Activated CD4-positive, alpha-beta T cell treated with anti-CD3 and anti-CD28 coated beads, Interleukin-2, Interleukin-6, amounts not matched to agents 100 ng/mL and 50 ng/mL, durations not matched to agents 16 hours and 8 hours (primary cell): ENCODE measurements around the gene SESN1.

Source experiments
- DNase-seq: peaks from one replicate; pipeline ENCODE4 v3.0.0-alpha.2; 2020

The SESN1 gene

DNA sequence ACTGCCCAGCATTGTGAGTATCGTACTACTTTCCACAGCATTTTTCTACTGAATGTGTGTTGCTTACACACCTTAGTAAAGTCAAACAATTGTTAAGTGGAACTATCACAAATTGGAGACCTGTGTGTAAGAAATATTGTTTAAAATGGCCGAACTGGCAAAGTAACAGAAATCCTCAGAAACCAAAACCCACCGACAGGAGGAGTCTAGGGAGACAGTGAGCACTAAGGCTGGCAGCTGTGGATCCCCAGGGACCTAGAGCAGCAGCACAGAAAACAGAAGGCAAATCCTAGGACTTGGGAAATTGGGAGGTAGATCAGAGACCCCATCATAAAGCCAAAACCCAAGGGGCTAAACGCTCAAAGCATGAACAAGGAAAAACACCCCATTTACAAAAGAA is 69.9 kb downstream of the SESN1 start:
- DNase-seq = no peak

DNA sequence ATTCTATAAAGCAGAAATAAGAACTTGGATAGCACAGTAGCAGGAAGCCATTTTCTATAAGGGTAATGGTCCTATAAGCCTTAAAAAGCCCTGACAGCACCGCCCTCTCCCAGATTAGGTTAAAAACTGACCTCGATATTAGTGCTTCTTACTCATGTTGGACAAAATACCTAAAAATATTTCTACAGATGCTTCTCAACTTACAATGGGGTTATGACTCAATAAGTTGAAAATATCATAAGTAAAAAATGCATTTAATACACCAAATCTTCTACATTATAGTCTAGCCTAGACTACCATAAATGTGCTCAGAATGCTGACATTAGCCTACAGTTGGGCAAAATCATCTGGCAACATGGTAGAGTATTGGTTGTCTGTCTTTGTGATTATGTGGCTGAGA is 70.3 kb downstream of the SESN1 start:
- no peak for DNase-seq

DNA sequence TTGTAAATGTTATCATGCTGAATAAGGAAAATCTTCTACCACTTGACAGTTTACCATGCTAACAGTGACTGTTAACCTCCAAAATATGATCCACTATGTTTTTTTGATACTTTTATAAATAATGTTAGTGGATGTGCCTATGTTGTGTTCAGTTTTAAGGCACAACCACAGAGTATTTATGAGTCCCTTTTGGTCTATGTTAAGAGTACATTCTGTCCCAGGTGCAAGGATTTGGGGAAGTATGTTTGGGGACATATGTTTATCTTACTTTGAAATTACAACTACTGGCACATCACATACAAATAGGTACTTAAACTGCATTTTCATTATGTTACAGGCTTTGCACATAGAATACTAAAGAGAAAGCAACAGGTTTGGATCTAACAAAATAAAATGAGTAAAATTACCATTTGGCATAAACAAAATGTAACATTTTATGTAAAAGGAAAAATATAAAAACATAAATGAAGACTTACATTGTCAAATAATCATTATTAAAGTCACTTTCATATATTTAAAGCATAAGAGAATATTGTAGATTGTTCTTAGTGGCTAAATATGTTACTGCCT is 71.2 kb downstream of the SESN1 start:
- DNase-seq = no peak

DNA sequence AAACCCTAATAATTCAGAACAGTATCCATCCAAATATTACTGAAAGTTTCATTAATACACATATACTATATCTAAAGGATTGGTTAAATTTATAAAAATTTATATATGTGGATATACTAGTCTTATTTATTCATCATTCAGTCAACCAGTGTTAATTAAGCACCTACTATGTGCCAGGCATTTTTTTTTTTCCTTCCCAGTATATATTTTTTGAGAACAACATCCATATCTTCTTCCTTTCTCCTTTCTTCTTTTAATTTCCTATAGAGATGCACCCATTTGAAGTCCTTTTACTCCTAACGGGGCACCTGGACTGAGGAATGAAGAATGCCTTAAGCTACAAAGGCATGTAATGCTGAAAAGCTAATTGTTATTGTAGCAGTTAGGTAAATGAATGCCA is 72.8 kb downstream of the SESN1 start:
- no peak for DNase-seq

DNA sequence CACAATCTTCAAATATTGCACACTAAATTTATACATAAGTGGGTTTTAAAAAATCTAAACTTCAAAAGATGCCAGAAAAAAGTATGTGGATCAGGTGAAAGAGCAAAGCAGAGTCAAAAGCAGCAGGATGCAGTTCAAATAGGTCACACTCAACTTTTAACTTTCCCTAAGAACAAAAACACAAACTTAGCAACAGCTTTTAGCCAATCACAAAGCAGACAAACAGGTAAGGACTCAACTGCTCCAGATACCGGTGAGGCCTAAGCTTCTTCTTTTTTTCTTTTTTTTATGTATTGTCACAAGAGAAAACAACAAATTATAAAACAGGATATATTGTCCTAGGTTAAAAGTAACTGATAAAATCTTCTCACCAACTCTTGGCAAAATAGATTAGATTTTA is 74.7 kb downstream of the SESN1 start:
- no peak for DNase-seq

DNA sequence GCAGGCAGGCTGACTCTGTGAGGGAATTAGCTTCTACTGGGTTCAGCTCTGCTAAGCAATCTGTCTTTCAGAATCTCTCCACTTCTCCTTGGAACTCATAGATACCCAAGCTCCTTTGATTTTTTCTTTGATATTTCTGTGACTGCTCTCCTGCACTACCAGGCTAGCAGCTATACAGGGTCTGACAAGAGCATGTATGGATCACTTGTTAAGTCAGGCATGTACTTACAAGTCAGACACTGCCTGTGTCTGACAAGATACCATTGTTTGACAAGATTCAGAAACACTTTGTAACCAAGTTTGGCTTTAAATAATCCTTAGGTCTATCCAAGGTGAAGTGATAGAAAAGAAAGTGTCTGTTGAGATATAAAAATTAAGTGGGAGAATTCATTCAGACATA is 79.5 kb downstream of the SESN1 start:
- no peak for DNase-seq

DNA sequence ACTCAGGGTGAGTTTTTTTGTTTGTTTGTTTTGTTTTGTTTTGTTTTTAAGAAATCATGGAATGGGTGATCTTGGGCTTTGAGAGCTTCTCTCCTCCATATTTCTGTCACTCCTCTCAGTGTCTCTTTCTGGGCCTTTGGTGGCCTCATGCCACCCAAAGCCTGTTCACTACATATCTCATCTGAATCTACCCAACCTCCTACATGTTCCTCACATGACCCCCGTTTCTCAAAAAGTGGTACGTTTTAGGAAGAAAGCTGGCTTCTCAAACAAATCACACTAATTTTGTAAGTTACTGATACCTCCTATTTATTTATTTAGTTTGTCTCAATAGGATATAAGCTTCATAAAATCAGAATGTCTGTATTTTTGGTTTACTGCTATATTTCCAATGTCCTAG is 80.0 kb downstream of the SESN1 start:
- no peak for DNase-seq

DNA sequence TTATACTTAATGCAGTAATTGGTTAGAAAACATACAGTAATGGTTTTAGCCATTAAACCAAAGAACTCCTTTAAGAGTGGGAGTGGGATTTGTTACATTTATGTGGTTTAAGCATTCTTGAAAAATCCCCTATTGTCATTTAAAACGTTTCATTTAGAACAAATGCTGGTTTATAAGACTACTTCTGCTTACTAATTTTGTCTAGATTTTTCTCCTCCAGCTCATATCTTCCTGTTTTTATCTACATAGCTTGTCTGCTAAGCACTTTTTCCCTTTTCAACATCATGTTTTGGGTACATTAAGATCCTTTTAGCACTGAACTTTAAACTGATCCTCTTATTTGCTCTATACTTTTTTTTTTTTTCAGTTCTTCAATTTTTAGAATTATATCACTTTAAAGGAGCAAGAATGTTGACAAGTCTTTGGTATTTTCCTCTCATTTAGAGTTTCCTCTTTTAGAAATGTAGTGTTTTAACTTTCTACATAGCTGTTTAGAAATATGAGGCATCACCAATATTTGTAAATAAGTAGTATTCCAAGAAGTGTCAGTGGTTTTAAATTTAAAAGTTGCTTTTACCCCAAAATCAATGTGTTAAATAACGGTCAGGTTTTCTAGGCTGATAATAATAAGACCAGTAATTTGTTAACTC is 80.9 kb downstream of the SESN1 start:
- no peak for DNase-seq

DNA sequence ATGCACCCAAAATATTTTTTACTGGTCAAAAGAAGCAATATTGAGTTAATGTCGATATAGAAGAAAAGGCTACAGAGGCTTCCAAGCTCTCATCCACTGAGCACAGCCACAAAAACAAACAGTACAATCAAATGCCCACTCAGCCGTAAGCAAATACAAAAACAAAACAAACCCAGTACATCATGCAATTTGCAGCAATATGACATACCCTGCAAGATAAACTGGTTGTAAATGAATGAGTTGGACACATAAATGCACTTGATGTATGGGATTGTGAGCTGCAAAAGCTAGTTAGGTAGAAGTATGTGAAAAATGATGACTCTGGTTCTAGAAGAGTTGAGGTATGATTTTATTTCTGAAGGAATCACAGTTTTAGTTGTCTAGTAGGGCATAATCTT is 83.9 kb downstream of the SESN1 start:
- no peak for DNase-seq

DNA sequence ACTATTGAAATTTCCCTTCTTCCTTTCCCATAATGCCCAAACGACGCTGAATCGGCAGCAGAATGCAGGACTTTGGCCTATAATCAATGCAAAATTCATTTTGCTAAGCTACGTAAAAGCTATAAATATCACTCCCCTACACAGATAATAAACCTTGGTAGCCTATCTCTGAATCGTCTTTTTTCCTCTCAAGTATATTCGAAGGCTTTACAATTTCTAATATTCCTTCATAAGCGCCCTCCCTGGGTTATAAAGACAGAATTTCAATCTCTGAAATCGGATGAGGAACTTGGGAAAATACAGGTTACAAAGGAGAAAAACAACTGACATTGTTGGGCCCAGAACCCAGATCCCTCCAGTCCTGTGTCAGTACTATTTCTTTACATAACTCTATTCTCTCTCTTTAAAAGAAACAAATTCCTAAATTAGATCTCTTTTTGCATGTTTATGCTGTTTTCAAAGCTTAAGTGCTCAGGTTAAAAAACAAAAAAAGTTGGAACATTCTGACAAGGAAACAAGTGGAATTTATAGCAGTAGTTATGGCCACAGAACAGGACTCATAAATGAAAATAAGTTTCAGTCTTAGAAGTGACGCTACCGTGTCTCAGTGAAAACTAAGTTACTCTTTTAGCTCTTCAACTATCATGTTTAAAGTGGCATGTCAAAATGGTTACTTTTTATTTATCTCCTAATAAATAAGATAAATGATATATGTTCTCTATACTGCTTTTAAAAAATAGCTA is 84.5 kb downstream of the SESN1 start:
- no peak for DNase-seq

DNA sequence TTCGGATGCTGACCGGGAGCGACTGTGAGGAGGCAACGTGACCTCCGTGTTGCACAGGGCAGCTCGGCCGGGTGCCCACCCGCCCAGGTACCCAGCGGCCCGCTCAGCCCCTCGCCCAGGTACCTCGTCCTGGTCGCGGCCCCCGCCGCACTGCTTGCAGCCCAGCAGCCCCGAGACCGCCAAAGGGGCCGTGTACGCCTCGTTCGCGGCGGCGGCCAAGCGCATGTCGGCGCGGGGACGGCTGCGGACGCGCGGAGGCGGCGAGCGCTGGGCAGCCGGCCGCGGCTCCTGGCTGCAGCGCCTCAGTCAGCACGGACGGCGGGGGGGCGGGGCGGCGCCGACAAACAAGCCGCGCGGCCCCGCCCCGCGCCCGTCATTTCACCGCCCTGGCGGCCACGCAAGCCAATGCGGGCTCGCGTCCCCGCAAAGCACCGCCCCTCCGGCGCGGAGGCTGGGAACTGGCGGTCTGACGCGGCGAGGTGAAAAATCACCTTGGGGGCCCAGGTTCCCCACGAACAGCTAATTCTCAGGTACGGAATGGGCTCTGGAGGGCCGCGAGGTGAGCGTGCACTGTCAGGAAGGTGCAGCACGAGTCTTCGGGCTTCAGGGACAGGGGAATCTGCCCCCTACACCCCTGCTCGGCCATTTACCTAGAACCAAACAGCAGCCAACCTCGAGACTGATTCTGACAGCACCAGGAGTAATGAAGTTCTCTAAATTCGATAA is 85.2 kb downstream of the SESN1 start:
- DNase-seq = peak; percentile 92

DNA sequence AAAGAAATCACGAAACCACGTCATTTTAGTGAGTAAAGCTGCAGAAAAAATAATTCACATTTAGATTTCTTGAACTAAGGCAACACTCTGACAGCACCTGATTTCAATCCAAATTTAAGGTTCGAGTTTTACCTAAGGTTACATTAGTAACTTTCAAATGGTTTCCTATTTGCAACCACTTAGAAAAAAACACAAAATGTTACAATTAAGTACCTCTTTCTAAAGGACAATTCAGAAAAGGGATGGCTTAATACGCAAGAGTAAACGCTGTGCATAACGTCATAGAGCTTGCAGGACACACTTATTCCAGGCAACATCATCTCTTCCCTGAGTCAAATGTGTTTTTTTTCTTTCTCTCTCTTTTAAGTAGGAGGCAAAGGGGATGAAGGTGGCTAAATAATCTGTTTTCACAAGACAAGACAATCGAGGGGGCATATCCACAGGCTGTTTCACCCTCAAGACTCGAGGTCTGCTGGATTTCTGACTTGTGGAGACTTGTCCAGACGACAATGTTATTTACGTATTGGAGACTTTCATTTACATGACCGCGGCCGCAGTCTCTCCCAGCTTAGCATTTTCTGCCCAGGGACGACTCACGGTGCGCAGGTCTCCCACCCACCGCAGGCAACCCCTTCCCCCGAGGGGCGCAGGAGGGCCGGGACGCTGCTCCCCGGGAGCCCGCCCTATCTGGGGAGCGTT is 86.0 kb downstream of the SESN1 start:
- DNase-seq = peak; percentile 15

DNA sequence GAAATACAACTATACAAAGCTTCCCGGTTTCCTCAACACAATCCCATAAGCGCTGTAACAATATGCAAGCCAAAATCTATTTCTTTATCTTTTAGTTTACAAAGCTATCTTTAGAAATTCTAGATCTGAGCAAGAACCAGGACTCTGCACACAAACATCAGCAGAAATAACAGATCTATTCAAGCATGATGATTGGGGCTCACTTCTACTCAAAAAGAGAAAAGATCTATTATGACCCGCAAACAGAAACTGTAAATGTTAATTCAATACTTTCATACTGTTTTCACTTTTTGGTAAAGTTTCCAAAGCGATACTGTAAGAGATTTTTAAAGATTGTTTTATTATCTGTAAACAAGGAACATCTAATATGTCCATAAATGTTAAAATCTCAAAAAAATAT is 86.6 kb downstream of the SESN1 start:
- DNase-seq = no peak

DNA sequence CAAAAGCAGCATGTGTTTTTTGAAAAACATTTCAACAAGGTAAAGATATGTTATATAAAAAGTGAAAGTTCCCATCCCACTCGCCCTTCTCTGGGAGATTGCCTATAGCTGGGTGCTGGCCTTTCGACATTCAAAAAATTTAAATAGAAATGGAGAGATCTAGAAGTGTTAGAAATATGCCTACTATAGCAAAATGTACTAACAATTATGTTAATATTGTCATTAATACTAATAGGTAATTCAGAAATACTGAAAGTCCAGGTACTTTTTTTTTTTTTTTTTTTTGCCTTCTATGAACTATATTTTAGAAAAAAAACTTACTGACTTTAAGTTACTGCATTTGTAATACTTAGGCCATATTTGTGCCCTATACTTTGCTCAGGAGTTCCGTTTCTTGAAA is 87.1 kb downstream of the SESN1 start:
- DNase-seq = no peak

DNA sequence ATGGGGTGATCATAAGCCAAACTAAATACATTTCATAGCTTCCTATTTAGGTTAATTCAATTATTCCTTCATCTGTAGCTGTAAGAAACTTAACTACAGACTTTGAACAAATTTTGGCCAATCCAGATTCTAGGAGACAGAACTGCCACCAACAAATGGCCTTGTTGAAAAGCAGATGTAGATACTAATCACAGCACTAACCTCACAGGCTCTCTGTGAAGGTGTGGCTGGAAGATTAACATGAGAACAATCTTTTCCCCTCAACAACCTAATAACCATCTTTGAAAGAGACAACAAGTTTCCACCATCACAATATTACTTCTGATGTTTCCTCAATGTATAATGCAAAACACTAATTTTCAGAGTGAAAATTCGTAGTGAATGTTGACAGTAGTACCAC is 87.8 kb downstream of the SESN1 start:
- DNase-seq = no peak

DNA sequence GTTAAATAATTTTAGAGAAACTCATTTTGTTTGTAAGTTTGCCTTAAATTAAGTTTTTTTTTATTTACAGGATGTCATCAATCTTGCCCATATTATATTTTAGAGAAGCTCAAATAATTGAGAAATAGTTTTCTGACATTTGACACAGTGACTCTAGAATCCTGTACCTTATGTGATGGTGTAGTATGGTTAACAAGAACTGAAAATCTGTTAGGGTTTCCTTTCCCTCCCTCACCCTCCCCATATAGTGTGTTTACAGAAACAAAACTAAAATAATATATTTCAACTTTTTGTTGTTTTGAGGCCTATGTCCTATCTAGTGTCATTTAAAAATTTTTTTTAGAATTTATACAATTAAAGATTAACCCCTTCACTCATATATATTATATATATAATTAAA is 91.8 kb downstream of the SESN1 start:
- no peak for DNase-seq

DNA sequence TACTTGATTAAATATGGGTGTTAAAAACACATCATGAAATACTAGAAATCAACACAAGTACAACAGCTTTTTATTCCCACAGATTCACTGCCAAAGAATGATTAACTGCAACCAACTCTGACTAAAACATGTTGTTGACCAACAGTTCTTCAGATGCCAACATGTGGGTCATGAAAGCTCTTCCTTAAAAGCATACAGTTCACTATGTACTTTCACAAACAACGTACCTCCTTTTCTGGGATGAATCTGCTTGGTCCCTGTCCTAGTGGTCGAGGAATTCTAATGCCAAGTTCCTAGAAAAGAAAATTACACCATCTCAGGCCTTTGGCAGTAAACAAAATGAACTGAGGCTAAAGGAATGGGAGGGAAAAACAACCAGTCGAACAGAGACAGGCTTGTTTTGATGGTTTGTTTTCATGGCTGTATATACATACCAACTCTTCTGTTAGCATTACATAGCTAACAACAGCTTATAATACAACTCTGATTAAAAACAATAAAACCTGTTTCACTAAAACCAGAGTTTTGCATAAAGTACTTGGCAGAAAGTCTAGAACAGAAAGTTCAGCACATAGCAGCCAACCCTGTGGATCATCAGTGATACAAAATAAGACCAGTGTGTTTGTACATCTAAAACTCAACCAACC is 92.5 kb downstream of the SESN1 start:
- DNase-seq = no peak

DNA sequence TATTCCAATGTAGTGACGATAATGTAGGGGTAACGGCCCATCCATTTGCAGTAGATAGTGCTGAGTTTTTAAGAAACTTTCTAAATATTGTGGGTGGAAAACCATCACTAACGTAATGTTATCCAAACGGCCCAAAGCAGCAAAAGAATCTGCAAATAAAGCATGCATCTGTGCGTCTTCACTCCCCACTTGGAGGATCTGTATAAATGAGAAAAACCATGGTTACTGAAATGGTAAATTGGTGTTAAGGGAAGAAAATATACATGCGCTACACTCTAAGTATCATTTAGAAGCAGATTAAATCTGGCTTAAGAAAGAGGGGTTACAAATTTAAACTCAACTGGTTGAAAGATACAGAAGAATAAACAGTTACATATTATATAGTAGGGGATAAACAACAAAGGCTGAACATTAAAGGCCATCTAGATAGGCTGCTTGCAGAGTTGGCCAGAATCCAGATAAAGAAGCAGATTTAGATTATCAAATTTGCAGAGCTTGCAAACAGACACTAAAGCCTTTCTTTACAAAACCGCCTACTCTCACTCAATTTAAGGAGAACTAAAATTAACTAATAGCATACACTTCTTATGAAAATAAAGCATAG is 93.3 kb downstream of the SESN1 start:
- no peak for DNase-seq

DNA sequence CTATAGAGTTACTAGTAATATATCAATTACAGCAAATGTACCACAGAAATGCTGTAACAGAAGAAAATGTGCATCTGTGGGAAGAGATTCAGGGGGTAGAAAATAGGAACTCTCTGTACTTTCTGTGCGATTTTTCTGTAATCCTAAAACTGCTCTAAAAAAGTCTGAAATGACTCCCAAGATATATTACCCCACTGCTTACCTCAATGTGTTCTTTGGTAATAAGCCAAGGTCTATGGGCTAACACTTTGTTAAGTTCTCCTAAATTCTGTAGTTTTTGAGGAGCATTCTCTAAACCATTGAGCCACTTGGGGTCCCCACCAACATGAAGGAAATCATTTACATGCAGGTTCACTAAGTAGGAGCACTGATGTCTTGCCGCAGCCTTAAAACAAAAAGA is 94.4 kb downstream of the SESN1 start:
- DNase-seq = no peak

DNA sequence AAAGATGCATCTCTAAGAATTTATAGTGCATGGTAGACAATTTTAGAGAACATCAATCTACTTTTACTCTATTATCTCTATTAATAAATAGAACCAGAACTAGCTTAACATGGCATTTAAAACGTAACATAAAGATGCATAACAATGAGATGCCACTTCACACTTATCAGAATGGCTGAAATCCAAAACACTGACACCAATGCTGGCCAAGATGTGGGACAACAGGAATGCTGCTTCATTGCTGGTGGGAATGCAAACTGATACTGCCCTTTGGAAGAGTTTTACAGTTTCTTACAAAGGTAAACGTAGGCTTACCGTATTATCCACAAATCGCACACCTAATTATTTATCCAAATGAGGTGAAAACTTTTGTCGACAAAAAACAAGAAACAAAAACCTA is 95.2 kb downstream of the SESN1 start:
- DNase-seq = no peak

DNA sequence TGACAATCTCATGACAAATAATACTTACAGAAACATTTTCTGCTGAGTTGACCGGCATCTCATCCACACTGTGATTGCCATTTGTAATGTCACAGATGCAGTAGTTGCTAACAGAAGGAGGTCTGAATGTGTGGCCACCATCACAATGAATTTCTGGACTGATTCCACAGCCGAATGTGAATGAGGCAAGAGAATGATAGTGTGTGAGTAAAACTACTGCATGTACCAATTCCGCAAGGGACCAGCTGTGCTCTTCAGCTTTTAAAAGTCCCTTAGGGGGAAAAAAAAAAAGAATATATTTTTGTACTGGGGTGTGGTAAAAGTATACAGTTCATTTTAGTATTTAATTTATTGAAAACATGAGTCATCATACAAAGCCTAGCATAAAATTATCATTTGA is 96.2 kb downstream of the SESN1 start:
- no peak for DNase-seq

DNA sequence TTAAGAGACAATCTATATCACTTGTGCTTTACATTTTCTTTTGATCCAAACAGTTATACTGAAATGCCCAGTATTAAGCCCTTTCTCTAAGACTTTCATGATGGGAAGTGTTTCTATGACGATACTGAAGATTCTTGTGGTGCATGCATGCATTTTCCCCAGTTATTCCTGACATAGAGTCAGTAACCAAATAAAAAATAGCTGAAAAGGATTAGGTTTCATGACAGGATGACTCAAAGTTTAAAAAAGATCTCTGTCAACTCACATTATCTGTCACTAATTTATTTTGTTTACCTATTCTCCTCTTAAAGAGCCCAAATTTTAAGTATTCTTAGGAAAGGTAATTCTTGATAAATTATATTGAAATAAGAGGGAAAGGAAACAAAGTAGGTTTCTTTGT is 98.4 kb downstream of the SESN1 start:
- DNase-seq = no peak
